SHP77 (cell line): ENCODE results near the gene BCL6B.
"Not testable (repeated sequence)": the region's sequence is repeated elsewhere in the genome, so short reads cannot be mapped to it uniquely, and the experiment has no call there.

Experiments
- DNase-seq, 2 experiments: peaks; one replicate each; lab custom pipeline; 2025; lab: John Stamatoyannopoulos, UW

Gene BCL6B

GRCh38 chr17:7029096-7029495 lies 6.2 kb downstream of the BCL6B start:
- no peak for DNase-seq

- no peak for DNase-seq
Observed at GRCh38 chr17:7029659-7030058, 6.8 kb downstream of the BCL6B start.

- no peak for DNase-seq
Observed at GRCh38 chr17:7034955-7035590, 12.2 kb downstream of the BCL6B start.

GRCh38 chr17:7035591-7036368 lies 12.9 kb downstream of the BCL6B start, which contains the start of gene SLC16A13:
TSS of gene SLC16A13 (plus strand) at chr17:7036015. CDS start at chr17:7036383, 368 bp downstream.
- peak; percentile 99 for DNase-seq

- DNase-seq = no peak
Observed at GRCh38 chr17:7038025-7038862, 15.4 kb downstream of the BCL6B start.

- no peak for DNase-seq
Observed at GRCh38 chr17:7039832-7040231, 17.0 kb downstream of the BCL6B start.

- no peak for DNase-seq
Observed at GRCh38 chr17:7041607-7042500, 19.0 kb downstream of the BCL6B start.

GRCh38 chr17:7042501-7043181 lies 19.8 kb downstream of the BCL6B start:
- no peak for DNase-seq

GRCh38 chr17:7043182-7043496 lies 20.3 kb downstream of the BCL6B start:
- DNase-seq = no peak

- DNase-seq = peak; percentile 77 to 86
Observed at GRCh38 chr17:7043497-7044198, 20.8 kb downstream of the BCL6B start, which contains the start of gene SLC16A11. TSS of gene SLC16A11 (minus strand) at chr17:7044092. CDS start at chr17:7043513, 579 bp downstream.

- DNase-seq = peak; percentile 59 to 70
Observed at GRCh38 chr17:7045492-7046126, 22.8 kb downstream of the BCL6B start.

- peak; percentile 10 to 38 for DNase-seq
Observed at GRCh38 chr17:7046127-7046724, 23.4 kb downstream of the BCL6B start.

GRCh38 chr17:7046725-7047397 lies 24.0 kb downstream of the BCL6B start:
- DNase-seq = not testable (repeated sequence)

GRCh38 chr17:7047566-7047965 lies 24.7 kb downstream of the BCL6B start:
- DNase-seq = no peak

GRCh38 chr17:7048968-7049367 lies 26.1 kb downstream of the BCL6B start:
- DNase-seq = no peak

- DNase-seq = not testable (repeated sequence)
Observed at GRCh38 chr17:7050583-7050982, 27.7 kb downstream of the BCL6B start.

- DNase-seq = no peak
Observed at GRCh38 chr17:7056386-7056785, 33.5 kb downstream of the BCL6B start.

GRCh38 chr17:7058831-7059447 lies 36.1 kb downstream of the BCL6B start:
- no peak for DNase-seq
